GF-D8 (cell line): Measurements from ENCODE around the gene ADM.

Experiments
- DNase-seq: peaks from one replicate; lab custom pipeline; 2025; lab: John Stamatoyannopoulos, UW

Gene ADM

DNA sequence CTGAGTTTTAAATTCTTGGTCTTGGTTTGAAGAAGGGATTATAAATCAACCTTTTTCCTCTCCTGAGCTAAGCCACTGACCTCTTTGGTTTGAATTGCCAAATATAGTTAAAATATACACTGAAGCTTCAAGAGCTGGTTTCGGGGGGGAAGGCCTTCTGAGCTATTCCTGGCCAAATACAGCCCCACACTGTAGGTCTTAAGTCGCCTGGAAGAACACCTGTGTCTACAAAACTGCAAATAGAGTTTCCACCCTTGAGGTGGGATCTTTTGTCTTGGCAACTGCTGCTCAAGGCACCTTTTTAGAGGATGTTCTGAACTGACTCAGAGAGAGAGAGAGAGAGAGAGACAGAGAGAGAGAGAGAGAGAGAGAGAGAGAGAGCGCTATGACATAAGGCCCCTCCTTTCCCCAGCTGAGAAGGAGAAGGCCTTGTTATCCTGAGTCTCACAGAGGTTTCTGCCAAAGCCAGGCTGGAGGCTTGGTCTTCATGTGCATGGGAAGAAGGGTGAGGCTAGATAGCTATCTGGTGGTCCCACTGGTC, 5.5 kb downstream of the ADM start:
- DNase-seq: no peak

DNA sequence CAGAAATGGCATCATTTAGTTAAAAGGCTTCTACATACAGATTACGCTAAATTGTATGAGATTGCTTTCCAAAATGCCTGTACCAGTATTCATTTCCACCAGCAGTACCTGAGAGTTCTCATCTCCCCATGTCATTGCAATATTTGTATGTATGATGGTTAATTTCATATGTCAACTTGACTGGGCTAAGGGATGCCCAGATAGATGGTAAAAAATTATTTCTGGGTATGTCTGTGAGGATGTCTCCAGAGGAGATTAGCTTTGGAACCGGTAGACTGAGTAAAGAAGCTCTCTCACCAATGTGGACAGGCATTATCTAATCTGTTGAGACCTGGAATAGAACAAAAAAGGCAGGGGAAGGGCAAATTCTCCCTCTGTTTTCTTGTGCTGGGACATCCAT, 6.9 kb downstream of the ADM start:
- no peak for DNase-seq

DNA sequence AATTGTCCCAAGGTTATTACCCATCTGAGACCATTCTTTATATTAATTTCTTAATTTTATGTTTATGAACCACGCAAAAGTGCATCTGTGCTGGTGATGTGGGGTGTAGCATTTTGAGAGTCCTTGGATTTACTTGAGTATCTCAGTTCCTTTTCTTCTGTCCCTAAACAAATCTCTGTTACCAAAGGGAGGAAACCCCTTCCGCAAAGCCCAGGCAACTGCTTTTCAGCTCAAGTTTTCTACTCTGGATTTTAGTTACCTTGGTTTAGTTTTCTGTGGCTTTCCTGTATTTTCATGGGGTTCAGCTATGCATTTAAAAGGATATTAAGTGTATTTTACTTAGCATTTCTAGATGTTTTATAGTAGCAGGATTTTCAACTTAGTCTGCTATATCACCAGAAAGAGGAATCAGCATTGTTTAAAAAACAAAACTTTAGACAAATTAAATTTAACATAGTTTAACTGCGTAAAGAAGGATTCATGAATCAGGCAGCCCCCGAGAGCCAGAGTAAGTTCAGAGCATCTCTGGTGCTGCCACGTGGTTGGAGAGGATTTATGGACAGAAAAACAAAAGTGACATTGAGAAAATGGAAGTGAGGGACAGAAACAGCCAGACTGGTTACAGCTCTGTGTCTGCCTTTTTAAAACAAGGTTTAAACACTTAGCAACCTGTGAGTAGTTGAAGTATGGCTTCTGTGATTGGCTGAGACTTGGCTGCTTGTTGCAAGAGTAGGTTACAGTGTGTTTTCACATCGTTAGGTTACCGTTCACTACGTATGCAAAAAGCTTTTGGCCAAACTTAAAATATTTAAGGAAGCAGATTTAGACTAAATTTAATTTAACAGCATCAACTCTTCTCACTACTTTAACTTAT, 9.6 kb downstream of the ADM start:
- no peak for DNase-seq

DNA sequence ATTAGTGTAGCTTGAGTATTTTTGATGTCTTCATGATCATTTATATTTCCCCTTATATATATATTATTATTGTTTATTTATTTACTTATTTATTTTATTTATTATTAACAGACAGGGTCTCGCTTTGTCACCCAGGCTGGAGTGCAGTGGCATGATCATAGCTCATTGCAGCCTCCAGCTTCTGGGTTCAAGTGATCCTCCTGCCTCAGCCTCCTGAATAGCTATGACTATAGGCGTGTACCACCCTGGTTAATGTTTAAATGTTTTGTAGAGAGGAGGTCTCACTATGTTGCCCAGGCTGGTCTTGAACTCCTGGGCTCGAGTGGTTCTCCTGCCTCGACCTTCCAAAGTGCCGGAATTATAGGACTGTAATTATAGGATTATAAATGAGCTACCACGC, 10.2 kb downstream of the ADM start:
- DNase-seq: no peak

DNA sequence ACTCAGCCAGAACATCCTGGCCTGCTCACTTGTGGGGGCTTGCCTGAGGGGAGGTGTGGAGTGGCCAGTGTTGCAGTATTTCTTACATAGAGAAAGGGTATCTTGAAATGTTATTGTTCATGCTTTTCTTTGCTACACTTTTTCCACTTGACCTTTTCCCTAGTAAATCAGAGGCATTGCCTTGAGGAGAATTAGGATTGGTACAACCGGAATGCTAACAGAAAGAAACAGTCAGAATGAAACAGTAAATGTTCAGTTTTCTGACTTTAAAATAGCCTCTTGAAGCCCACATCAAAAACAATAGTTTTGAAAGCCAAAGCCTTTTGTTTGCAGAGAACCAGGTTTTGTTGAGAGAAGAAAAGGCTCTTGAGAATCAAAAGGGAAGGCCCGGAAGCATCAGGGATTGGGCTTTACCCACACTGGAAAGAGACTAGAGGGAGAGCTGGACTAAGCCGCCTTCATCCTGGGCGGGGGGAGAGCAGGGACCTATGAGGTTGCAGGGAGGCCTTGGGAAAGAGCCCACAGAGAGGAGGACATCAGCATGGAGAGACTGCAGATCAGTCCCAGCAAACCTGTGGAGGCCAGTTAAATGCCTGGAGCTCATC, 12.4 kb downstream of the ADM start:
- DNase-seq: no peak

DNA sequence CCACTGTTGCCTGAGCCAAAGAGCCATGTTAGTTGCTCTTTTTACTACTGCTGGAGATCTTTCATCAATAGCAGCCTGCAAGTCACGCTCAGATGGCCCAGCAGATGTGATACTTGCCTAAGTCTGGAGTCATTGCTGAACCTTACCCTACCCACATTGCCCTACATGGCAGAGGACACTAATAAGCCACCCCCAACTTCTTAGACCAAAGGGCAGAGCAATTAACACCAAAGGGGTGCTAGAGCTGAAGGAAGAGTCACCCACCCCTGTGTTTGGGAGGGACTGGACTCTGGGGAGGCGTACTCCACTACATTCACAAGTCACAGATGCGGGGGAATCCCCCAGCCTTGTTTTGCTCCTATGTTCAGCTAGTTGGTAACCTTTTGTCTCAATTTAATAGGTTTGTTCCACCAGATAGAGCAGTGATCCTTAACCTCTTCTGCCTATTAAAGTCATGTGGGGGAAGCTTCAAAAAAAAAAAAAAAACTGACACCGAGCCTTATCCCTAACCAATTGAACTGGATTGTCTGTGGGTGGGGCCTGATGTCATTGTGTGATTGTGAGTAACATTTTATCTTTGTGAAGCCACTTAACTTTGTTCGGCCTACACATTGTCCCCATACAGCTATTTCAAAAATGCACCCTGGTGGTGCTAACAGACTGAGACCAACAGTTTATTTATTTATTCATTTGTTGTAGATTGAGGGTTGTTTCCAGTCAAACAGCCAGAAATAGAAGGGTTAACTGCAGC, 13.1 kb downstream of the ADM start:
- DNase-seq: no peak

DNA sequence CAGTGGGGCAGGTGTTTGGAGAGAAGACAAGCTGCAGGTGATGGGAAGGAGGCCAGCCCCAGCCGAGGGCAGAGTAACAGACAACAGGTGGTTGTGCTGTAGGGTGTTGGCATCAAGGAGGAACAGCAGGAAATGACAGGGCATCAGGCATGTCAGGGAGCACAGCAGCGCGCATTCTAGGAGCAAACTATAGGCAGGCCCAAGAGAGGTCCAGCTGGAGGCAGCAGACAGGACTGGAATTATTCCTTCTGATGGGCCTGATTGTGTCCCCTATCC, 13.6 kb downstream of the ADM start:
- no peak for DNase-seq

DNA sequence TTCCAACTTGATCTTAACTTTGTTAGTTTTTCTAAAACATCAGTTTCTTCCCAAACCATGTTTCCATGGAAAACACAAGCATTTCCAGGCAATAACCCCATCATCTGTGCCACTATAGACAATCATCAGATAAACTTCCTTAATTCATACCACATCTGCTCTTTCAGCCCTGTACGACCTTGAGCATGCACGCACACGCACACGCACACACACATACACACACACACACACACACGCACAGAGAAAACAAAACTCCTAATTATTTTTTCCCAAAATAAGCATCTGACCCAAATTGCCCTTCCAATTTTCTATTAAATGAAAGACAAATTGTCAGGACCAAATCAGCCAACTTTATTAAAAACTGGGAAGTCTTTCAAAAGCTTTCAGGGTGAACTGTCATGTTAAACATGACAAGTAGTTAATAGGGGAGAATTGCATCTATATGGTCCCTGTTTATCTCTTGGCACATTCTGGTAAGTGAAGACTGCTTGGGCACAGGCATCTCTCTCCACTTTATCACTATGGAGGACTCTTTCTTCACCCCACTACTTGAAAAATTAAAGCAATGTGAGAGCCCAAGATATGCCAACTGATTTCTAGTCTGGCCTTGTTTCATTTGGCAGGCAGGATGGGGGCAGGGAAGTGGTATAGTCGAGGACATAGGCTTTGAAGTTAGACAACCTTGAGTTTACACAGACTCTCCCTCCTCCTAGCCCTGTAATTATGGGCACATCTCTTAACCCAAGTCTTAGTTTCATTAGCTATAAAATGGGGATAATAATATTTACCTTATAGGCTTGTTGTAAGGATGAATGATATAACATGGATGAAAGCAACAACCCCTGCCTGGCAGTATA, 15.1 kb downstream of the ADM start:
- DNase-seq: no peak

DNA sequence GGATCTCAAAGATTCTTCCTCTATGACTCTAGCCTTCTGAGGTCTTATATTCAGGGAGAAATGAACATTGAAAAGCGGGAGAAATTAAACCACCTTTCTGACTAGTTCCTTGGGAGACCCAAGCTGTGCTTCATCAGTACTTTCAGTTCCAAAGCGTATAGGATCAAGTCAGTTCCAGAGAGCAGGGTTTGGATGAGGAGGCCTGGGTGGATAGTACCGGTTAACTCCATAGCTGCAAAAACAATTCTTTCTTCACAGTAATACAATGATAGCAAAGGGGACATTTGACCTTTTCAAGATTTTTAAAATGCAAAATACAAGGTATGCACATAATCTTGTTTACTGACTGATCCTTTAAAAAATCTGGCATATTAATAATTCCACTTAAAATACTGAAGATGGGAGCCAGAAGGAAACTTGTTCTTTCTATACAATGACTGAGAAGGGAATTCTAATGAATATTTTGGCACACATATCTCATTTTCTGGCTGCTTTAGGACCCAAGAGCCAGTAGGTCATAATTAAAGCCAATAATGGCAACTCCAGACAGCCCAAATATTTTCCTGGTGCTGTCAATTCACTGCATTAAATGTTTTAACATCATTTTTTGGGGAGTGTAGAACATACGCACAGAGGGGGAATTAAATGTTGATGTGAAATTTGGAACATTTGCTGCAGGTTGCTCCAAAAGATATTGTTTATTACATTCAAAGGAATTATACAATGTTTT, 16.0 kb downstream of the ADM start:
- no peak for DNase-seq

DNA sequence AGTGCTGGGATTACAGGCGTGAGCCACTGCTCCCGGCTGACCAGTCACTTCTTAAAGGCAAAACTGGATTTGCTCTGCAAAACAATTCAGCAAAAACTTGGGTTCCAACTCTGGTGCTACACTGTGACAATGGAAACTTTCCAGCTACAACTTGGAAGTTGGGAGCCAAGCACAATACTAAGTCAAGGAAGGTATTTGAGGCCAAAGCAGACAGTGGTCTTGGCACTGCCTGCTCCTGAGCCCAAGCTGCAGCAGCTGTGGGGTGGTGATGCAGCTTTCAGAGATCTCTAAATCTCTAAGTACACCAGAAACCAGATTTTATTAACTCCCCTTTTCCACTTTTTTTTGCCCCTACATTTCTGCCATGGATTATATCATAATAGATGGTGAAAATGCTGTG, 17.5 kb downstream of the ADM start:
- no peak for DNase-seq

DNA sequence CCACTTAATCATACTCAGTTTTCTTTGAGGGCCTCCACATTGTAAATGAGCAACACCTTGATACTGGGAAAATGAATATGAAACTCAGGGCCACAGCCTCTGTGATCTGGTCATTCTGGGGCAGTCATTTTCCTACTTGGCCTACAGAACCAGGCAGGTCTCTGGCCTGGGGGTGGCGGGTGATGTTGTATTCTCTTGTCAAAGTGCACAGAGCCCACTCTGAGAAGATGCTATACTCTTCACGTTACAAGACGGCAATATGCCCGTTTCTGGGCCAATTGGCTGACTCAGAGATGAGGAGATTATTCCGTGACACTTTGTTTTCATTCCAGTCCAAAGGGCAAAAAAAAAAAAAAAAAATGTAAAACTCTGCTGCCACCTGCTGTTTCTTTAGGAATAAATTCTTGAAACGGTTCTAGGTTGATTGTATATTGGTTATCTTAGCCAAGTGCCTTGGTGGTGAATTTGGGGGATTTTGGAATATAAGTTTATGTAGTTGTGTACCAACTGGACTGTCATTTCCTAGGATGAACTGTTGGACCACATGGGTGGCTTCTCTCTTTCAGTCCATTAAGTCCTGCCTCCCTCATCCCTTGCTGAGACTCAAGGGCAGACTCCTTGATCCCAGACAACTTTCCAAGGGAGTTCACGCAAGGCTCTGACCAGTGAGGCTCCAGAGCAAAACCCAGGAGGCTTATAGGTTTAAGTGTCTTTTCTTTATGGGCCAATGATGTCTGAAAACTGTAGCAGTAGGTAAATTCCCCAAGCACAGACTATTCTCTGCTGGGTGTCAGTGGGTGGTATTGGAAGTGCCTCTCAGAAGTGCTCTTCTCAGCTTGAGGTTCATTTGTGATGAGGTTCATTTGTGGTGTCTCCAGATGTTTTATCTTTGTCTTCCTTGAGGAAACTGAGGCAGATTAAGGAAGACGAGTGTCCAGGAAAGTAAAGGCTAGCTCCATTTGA, 18.2 kb downstream of the ADM start:
- DNase-seq: no peak

DNA sequence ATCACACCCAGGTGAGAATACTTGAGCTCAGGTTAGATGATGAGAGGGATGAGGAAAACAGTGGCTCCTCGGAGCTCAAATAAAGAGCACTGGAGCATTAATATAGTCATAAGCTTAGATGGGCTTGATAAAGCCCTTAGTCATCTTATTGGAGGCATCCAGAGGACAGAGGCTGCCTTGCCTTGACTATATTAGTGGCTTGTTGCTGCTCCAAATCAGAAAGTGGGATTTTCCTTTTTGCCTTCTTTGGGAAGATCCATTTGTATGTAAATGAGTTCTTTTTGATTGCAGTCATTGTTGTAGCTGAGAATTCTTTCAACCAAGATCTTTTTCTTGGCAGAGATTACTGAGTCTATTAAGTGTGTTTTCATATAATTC, 18.9 kb downstream of the ADM start:
- no peak for DNase-seq

DNA sequence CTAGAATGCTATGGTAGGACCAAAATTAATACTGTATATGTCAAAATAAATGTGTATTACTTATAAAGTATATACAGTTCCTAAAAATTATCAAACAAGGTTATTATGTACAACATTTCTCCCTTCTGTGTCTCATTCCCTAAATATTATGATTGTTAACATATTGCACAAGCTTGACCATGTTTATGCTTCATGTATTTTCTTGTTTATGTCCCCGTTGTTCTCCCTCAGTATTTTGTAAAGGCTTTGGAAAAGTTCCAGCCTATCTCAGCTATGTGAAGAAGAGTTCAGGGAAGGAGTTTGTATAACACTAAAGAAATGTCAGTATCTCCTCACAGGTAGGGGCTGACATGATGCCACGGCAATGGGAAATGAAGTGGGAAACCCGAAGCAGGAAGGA, 19.6 kb downstream of the ADM start:
- no peak for DNase-seq

DNA sequence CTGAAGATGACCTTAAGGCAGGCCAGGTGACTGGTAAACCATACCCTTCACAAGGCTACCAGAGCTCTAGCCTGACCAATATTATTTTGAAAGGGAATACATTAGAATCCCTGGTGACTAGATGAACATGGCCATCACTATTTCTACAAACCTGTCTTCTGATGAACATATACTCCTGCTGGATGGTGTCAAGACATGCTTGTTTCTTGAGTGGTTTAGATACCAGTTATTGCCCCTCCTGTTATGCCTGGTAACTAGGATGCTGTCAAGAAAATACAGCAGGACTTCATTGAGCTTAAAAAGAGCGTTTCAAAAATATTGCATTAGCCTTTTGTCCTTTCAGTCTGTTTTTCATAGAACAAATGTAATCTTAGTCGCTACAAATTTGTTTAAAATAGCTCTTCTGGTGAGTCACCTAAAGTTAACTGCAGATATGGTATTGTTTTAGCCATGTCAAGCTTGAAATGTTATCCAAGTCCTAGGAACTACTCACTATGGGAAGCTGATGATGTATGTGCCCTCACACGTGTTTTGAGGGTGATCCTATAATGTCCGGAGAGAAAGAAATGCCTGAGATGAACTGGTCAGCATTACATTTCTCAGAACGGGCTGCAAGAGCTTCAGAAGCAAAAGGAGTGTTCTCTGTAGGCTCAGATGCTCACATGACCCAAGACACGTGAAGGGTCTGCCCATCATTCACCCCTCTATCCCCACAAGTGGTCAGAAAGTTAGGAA, 20.6 kb downstream of the ADM start:
- DNase-seq: no peak

DNA sequence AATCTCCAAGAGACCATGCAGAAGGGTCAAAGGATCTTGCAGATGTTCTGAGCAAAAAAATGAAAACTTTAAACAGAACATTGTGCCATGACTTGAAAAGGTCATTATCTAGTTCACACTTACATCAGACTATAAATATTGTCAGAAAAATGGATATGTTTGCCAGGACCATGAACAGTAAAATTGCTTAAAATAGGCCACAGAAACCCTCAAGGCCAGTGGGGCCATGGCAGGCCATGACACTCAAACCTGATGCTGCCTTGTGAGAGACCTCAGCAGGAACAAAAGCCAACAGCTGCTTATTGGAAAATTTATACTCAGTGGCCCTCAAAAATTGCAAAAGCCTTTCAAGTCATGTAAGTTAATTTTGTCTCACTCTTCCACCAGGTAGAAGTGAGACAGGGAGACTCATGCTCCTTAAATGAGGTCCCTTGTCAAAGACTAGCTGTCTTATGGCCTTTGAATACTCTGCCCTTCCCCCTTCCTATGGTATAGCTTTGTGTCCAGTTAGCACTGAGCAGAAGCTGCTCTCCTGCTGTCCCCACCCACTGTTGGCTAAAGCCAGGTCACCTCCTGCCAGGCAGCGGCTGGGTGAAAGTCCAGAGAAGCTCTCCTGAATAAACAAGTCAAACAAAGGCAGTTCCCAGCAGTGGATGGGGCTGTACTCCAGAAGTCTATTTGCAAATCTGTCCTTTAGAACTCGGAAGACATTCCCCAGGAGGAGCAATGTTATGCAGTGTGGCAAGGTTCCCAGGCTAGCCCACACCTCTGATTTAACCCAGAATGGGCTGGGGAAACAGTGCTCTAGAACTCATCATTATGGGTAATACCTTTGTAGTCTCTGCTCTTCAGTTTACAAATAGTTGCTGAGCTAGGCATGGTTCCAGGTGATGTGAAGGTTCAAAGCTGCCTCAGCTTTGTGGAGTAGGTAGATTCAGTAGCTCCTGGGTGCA, 21.4 kb downstream of the ADM start:
- DNase-seq: no peak

DNA sequence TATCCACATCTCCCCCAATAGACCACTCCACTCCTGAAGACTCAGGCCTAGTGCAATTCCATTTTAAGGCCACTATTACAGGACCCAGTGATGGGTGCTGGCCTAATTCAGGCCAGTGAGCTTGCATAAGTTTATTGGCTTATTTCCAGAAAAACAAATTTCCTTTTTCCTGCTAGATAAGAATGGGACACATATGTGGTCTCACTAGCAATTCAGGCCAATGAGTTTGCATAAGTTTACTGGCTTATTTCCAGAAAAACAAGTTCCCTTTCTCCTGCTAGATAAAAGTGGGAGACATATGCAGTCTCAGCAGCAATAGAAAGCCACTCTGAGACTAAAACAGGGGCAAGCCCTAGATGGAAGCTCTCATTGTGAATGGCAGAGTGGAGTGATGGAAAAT, 22.4 kb downstream of the ADM start:
- peak; percentile 1 for DNase-seq

DNA sequence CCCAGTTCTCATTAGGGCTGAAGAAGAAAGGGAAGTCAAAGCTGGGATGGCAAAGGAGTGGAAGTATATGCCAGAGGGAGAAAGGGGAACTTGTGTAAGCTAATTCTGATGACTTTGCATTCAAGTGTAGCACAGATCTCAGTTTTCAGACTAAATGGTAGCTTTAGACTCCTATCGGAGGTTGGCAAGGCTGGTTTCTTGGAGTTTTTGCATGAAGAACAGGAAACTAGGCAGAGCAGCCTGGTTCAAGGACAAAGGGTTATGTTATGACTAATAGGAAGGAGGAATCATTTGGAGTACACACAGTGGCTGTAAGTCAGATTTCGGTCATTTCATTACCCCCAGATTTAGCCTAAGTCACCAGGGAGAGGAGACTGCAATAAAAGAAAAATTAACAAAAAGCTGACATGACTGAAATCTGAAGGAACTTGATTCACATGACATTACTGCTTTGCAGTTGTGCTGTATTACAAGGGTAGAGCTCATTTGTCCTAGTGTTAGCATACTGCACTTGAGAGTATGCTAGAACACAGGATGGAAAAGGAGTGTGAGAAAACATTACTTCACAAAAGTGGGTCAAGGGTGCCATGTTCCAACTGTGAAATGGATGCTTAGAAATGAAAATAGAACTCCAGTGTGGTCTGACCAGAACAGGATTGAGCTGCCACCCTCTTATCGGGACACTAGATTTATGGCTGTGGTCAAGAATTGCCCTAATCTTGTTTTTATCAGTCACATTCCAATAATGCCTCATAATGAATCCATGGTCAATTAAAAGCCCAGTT, 23.6 kb downstream of the ADM start:
- no peak for DNase-seq

DNA sequence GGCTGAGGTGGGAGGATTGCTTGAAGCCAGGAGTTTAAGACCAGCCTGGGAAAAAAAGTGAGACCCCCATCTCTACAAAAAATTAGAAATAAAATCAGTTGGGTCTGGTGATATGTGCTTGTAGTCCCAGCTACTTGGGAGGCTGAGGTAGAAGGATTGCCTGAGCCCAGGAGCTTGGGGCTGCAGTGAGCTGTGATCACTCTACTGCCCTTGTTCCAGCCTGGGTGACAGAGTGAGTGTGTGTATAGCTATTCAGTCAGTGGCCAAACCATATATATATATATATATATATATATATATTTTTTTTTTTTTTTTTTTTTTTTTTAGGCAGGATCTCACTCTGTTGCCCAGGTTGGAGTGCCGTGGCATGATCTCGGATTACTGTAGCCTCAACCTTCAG, 24.5 kb downstream of the ADM start:
- DNase-seq: no peak
